ENCODE measurements around the gene IL3RA.
"Not testable (repeated sequence)": the region's sequence is repeated elsewhere in the genome, so short reads cannot be mapped to it uniquely, and the experiment has no call there.

IL3RA gene

DNA sequence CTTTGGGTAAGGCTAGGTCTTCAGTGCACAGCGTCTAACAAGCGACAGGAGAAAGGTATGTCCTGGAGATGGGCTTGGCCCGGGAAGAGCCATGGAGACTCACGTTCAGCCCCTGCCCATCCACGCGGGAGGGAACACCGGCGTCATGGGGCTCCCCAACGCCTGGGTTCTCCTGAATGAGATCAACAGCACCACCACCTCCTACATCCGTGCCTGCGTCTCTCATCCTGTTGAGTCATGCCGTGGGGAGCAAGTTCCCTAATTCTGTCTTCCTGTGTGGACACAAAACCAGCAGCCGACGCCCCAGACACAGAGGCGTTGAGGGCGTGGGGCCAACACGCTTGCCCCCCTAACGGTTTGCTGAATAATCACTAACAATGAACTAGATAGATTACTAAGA, 20.1 kb upstream of the IL3RA start:
- DNase-seq (ENCODE audit: low read depth): no peak
- TF ChIP-seq, protein P1, sequence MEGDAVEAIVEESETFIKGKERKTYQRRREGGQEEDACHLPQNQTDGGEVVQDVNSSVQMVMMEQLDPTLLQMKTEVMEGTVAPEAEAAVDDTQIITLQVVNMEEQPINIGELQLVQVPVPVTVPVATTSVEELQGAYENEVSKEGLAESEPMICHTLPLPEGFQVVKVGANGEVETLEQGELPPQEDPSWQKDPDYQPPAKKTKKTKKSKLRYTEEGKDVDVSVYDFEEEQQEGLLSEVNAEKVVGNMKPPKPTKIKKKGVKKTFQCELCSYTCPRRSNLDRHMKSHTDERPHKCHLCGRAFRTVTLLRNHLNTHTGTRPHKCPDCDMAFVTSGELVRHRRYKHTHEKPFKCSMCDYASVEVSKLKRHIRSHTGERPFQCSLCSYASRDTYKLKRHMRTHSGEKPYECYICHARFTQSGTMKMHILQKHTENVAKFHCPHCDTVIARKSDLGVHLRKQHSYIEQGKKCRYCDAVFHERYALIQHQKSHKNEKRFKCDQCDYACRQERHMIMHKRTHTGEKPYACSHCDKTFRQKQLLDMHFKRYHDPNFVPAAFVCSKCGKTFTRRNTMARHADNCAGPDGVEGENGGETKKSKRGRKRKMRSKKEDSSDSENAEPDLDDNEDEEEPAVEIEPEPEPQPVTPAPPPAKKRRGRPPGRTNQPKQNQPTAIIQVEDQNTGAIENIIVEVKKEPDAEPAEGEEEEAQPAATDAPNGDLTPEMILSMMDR (IDR thresholded peaks at IDR 0.05; ENCODE audit: insufficient read depth, low read depth, low read length, missing control alignments): no peak
- no peak overlapping the region for H3K4me3 ChIP-seq (ENCODE audit: low read length)

DNA sequence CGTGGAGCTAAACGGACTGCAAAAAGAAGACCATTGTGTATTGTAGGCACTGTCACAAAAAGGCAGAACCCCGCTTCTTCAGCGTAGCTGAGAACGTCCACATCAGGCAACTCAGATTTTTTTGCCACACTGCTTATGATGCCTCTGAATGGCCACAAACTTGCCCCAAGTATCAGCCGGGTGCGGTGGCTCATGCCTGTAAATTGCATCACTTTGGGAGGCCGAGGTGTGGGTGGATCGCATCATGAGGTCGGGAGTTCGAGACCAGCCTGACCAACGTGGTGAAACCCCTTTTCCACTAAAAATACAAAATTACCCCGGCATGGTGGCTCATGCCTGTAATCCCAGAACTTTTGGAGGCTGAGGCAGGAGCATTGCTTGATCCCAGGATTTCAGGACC, 14.9 kb upstream of the IL3RA start:
- TF ChIP-seq, protein P1 (IDR thresholded peaks at IDR 0.05; ENCODE audit: insufficient read depth, low read depth, low read length, missing control alignments): no peak
- no peak overlapping the region for H3K4me3 ChIP-seq (ENCODE audit: low read length)
- DNase-seq (ENCODE audit: low read depth): no peak

DNA sequence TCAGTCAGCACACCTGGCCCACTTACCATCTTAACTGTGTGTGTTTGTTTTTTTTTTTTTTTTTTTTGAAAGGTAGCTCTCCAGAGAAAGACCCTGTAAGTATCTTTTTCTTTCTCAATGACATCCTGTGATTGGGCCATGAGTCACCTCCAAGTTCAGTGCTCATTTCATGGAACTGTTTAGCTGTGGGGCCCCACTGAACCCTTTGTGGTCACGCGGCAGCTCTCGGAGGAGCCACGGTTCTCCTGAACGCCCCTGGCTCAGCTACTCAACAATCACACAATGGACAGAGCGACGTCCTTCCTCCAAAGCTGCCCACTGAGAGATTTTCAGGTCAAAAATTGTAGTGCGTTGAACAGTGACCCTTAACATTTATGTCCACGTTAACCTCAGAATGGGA, 14.2 kb upstream of the IL3RA start:
- TF ChIP-seq, protein P1 (IDR thresholded peaks at IDR 0.05; ENCODE audit: insufficient read depth, low read depth, low read length, missing control alignments): no peak
- DNase-seq (ENCODE audit: low read depth): no peak
- no peak overlapping the region for H3K4me3 ChIP-seq (ENCODE audit: low read length)

DNA sequence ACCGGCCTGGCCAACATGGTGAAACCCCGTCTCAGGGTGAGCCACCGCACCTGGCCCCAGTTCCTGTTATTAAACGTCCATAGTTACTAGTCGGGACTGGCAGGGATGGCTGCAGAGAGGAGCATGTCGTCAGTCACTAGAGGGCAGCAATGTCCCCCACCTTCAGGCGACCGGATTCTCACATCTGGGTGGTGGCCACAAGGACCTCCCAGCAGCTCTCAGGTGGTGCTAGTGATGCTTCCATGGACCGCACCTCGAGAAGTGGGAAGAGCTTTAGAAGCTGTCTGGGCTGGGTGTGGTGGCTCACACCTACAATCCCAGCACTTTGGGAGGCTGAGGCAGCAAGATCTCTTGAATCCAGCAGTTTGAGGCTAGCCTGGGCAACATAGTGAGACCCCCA, 13.3 kb upstream of the IL3RA start:
- no peak for DNase-seq (ENCODE audit: low read depth)
- TF ChIP-seq, protein P1 (IDR thresholded peaks at IDR 0.05; ENCODE audit: insufficient read depth, low read depth, low read length, missing control alignments): no peak
- H3K4me3 ChIP-seq (ENCODE audit: low read length): no peak overlapping the region

DNA sequence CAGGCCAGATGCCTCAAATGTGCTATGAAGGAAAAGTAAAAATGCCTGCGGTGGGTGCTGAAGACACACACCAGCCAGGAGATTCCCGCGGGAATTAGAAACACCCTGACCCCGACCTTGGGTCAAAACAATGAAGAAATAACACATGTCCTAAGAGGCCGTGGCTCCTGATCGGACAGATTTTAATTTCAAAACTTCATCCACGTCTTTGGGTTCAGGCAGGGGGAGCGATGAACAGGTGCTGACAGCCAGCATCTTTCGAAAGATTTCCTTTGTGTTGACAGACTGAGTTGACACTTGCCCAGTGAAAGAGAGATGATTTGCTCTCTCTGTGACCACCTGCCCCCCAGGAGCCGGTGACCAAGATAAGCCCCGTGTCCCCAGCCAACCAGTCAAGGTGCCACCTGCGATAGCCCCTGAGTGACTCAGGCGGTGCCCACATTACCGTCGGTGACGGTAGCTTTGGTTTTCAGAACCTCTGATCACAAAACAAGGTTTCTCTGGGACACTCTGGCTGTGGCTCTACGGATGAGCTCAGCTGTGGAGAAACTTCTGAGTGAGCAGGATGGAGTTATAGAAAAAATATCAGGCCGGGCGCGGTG, 11.0 kb upstream of the IL3RA start:
- no peak overlapping the region for H3K4me3 ChIP-seq (ENCODE audit: low read length)
- DNase-seq (ENCODE audit: low read depth): no peak
- TF ChIP-seq, protein P1 (IDR thresholded peaks at IDR 0.05; ENCODE audit: insufficient read depth, low read depth, low read length, missing control alignments): no peak

DNA sequence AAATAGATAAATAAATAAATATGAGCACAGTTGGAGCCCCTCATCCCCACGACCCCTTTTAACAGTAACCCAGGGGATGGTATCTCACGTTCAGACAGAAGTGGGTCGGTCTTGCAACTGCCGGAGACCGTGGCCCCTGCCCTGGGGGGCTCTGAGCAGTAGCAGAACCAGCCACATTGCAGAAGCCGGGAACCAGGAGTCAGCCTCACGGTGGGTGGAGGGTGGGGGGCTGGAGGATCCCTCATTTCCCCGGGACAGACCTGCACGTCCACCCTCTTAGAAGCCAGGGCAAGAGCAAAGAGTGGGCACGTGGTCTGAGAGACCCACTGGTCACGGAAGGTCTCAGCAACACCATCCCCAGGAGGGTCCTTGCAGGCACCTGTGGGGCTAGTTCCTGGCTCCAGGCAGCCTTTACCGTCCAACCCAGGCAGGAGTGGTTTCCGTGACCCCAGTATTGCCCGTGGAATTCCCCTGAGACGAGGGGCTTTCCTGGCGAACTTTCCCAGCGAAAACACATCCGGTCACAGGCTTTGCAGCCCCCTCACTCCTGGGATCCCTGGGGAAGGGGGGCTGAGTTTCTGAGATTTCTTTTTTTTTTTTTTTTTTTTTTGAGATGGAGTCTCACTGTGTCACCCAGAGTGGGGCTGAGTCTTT, 8.8 kb upstream of the IL3RA start:
- DNase-seq (ENCODE audit: low read depth): no peak
- TF ChIP-seq, protein P1 (IDR thresholded peaks at IDR 0.05; ENCODE audit: insufficient read depth, low read depth, low read length, missing control alignments): no peak
- H3K4me3 ChIP-seq (ENCODE audit: low read length): no peak overlapping the region

DNA sequence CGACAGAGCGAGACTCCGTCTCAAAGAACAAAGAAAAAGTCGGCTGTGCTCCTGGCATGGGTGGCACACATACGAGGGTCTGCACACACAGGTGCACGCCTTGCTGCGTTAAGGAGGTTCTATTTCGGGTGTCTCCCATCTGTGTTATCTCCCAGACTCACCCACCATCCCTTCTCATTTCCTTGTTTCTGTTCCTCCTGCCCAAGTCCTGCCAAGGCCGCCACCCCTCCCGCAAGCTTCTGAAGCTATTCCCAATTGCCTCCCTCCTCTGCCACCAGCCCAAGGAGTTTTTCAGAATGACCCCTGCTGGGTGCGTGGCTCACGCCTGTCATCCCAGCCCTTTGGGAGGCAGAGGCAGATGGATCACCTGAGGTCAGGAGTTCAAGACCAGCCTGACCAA, 6.0 kb upstream of the IL3RA start:
- H3K4me3 ChIP-seq (ENCODE audit: low read length): no peak overlapping the region
- TF ChIP-seq, protein P1 (IDR thresholded peaks at IDR 0.05; ENCODE audit: insufficient read depth, low read depth, low read length, missing control alignments): no peak

DNA sequence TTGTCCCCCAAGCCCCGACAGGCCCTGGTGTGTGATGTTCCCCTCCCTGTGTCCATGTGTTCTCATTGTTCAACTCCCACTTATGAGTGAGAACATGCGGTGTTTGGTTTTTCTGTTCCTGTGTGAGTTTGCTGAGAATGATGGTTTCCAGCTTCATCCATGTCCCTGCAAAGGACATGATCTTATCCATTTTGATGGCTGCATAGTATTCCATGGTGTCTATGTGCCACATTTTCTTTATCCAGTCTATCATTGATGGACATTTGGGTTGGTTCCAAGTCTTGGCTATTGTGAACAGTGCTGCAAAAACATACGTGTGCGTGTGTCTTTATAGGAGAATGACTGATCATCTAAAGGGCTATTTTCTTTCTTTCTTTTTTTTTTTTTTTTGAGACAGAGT, 4.2 kb upstream of the IL3RA start:
- H3K4me3 ChIP-seq (ENCODE audit: low read length); DNase-seq (ENCODE audit: low read depth): not testable (repeated sequence)

More for the DNA sequence above, 6.0 kb upstream of the IL3RA start:
- no peak for DNase-seq (ENCODE audit: low read depth)

Data from epithelial cell of esophagus (primary cell).